OCI-LY3 (cell line): ENCODE results near the gene OR1N1.

ENCODE experiments used
- EZH2phosphoT487 ChIP-seq: fragments of 200-600 bp; shearing (Covaris generic); IDR thresholded peaks from 2 replicates; pipeline ENCODE4 v1.6.1; 2018; ENCODE audit warnings: antibody characterized with exemption, mixed run types, low read depth
- TF ChIP-seq, protein P1 (sequence below): fragments of 200-600, 300-600 bp; sonication (generic); IDR thresholded peaks from 2 replicates; pipeline ENCODE4 v1.5.1; 2014; ENCODE audit warnings: antibody characterized with exemption, low read length, low read depth

DNA sequence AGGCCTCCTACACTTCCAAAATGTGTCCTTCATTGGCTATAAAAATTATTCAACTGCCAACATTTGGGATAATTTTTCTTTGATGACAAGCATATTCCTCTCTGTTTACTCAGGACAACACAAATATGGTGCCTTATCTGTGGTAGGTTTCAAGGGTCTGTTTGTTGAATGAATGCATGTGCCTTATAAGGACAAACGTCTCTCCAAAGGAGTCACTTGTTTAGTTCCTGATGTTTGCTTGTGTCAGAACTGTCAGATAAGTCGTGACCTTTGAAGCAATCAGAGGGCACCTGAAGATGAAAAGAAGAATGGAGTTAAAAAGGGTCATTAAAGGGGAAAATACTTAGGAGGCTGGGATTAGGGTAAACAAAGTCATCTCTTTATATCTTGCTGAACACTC, 20.1 kb downstream of the OR1N1 start:
- TF ChIP-seq, protein P1, sequence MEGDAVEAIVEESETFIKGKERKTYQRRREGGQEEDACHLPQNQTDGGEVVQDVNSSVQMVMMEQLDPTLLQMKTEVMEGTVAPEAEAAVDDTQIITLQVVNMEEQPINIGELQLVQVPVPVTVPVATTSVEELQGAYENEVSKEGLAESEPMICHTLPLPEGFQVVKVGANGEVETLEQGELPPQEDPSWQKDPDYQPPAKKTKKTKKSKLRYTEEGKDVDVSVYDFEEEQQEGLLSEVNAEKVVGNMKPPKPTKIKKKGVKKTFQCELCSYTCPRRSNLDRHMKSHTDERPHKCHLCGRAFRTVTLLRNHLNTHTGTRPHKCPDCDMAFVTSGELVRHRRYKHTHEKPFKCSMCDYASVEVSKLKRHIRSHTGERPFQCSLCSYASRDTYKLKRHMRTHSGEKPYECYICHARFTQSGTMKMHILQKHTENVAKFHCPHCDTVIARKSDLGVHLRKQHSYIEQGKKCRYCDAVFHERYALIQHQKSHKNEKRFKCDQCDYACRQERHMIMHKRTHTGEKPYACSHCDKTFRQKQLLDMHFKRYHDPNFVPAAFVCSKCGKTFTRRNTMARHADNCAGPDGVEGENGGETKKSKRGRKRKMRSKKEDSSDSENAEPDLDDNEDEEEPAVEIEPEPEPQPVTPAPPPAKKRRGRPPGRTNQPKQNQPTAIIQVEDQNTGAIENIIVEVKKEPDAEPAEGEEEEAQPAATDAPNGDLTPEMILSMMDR: no peak
- no peak for TF ChIP-seq EZH2phosphoT487
